Suppressor macrophage treated with lipopolysaccharide for 1 hour (primary cell): ENCODE measurements around the gene SYCP2.

ENCODE experiments used
- DNase-seq, 3 donors: peaks; one replicate each; pipeline ENCODE4 v3.0.0-alpha.2; 2020 to 2022

The SYCP2 gene

DNA sequence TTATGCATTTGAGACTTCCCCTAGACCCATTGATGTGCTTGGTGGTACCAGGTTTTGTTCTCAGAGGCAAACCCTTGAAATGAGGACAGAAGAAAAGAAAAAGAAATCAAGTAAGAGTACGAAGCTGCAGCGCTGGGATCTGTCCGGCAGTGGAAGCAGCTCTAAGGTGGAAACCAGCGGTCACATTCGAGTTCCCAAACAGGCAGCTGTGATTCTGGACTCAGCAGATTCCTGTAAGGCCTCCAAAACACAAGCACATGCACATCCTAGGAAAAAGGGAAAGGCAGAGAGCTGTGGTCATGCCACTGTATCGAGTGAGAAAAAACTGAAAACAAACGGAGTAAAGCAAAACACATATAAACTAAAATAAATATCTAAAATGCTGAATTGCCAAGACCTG lies 11.3 kb upstream of the SYCP2 start:
- DNase-seq = no peak

DNA sequence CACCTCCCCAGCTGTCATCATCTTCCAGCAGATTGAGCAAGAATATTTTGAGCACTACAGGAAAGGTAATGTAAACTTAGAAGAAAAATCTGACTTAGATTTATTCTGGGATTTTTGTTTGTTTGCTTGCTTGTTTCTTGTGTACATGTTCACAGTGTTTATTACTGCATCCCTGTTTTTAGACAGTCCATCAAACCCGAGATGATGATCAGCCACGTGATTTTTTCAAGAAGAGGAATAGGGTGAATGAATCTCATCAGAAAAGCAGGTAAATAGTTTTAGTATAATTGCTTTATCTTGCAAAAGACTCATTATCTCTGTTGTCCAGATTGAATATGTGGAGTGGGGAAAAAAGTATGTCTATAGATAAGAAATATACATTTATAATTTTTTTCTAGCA lies 8.8 kb upstream of the SYCP2 start:
- DNase-seq = peak in 1 of 3 donors; percentile 37

DNA sequence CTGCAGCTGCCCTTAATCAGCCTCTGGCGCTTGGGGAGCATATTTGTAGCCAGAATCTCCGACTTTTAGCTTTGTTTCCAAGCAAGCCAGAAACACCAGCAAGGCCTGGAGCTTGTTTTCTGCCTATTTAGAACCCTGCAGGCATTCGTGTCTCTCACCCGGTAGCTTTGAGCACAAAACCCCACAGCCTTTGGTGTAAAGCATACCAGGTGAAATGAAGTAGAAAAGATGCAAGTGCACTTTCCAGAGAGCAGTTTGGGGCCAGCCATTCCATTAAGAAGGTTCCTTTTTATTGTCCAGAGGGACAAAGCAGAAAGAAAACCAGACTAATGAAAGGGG lies 7.5 kb upstream of the SYCP2 start:
- DNase-seq = no peak

DNA sequence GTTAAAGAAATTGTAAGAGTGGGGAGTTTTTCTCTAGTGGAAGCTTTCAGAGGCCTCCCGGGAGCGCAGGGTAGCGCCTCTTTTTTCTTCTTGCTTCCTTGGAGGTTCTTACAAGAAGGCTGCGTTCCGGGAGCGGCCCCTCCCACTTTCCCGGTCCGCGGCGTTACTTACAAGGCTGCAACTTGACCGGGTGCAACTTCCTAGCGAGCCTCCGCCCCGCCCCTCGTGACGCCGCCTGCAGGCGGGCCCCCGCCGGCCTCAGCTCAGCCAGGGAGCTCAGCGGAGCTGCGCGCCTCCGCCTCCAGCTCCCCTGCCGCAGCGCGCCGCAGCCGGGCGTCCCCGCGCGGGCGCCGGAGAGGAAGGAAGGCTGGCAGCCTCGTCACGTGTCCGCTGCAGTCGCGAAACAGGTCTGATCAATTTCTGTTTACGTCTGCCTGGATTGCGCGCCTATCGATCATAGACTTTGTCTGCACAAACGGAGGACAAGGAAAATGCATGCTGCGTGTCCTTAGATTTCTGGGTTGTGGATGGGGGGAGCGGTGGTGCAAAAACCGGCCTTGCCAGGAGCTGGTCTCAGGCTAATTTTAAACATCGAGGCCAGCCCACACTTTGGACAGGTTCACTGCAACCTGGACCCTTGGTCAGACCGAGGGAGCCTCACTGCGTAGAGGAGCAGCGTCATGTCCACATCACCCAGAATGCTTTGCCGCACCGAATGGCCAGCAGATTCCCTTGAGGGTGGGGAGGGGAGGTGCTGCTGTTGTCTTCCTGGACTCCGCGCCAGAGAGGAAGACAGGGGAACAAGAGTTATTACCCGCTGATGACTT lies 6.9 kb upstream of the SYCP2 start, which contains the start of the genes FAM217B and PPP1R3D:
FAM217B (plus strand) TSS at position 261 of the 827 bp plus-strand sequence. CDS start 3,555 bp downstream, outside the sequence.
PPP1R3D (minus strand) TSS at position 177 of the 827 bp plus-strand sequence. CDS start 374 bp downstream, outside the sequence.
- DNase-seq = peak; percentile 97 to 99 (median 98)

DNA sequence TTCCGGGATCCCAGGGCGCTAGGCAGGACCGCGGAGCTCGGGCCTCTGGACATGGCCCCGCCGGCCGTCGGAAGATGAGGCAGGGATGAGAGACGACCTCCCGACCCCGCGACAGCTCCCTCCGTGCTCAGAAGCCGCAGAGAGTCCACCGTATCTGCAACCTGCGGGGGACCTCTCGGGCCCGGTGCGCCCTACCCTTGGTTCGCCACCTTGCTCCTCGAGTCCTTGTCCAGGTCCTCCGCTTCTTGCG lies 6.4 kb upstream of the SYCP2 start:
- peak in 2 of 3 donors; percentile 43 to 69 for DNase-seq

DNA sequence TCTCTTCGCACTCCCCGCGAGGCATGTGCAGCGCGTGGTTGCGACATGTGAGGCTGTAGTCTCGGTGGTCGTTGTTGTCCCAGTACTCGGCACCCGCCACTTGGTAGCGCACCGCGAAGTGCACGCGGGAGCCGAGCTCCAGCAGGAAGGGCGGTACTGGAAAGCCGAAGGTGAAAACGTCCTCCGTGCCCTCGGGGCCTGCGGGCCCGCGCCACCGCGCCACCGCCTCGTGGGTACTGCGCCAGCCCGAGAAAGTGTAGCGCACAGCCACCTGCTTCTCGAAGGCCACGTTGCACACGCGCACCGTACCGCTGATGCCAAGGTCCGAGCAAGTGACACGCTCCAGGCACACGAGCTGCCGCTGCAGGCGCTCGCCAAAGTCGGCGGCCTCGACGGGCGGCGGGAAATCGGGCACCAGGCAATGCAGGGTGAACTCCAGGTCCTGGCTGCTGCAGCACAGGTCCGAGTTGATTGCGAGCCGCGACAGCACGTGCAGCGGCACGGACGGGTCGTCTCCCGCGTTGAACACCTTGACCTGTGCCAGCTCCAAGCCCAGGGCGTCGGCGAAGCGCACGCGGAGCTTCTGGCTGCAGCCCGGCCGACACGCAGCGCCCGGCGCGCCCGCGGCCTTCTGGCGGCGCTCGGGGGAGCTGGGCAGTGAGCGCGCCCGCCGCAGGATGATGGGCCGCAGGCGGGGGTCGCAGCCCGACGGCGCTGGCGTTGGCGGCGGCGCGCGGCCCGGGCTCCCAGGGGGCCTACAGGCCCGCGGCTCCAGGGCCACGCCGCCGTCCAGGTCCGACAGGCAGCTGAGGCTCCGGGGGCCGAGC lies 5.8 kb upstream of the SYCP2 start:
- DNase-seq = no peak

DNA sequence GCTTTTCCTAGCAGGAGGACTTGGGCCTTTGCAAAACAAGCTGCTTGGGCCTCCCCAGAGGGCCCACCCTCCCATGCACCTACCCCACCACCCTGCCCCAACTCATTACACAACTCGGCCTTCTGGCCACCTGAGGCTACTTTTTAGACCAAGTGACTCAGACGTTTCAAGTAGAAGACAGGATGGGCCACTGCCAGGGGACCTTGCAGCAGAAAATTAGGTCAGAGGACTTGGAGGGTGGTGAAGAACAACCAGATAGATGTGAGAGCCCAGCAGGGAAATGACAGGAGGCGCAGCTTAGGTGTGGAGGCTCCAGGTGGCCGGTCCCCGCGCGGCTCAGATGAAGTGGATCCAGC lies 5.2 kb upstream of the SYCP2 start:
- no peak for DNase-seq

DNA sequence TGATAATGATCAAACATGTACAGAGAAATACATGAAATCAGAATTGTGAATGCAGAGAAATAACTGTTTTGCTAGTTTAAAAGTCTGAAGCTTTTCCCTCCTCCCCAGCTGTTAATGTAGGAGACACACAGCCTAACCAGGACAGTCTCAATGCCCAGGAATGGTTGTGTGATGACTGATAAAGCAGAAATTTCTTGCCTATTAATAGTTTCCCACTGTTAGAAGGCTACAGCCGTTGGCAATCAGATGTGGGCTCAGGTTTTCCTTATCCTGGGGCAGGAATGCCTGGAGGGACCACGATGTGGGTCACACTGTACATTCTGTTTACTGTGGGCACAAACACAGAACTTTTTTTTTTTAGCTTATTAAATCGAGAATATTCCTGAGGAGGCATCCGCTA lies 4.8 kb upstream of the SYCP2 start:
- DNase-seq = no peak

DNA sequence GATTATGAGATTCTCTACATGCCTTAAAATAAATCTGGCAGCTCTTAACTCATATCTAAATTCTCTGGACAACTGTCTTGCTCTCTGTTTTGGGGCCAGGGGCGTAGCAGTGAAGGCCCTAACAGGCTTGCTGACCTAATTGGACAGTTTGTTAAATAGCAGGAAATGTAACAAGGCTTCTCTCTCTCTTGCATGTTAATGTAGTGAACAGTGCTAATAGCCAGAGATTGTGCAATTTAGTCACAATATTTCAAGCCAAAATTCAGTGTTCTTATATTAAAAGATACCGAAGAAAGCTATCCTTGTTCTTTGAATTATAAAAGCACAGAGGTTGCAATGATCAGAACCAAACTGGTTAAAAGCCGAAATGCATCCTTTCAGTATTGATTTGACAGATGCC lies 3.7 kb upstream of the SYCP2 start:
- DNase-seq = no peak

DNA sequence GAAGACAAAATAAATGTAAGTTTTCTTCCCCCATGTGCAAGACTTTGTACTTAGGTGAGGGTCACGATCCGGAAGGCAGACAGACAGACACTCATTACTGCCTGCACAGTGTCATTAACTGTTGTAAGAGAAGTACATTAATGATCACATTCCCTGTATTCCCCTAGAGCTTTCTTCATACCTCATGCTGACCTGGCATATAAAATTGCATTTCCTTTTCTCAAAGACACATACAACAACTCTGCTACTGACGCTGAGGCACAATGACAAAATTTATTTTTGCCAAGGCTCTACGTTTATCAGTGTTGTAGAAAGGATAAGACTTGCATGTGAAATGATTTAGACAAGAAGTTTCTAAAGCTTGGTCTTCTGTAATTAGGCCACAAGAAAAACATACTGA lies 3.0 kb upstream of the SYCP2 start:
- DNase-seq = peak in 1 of 3 donors; percentile 28

DNA sequence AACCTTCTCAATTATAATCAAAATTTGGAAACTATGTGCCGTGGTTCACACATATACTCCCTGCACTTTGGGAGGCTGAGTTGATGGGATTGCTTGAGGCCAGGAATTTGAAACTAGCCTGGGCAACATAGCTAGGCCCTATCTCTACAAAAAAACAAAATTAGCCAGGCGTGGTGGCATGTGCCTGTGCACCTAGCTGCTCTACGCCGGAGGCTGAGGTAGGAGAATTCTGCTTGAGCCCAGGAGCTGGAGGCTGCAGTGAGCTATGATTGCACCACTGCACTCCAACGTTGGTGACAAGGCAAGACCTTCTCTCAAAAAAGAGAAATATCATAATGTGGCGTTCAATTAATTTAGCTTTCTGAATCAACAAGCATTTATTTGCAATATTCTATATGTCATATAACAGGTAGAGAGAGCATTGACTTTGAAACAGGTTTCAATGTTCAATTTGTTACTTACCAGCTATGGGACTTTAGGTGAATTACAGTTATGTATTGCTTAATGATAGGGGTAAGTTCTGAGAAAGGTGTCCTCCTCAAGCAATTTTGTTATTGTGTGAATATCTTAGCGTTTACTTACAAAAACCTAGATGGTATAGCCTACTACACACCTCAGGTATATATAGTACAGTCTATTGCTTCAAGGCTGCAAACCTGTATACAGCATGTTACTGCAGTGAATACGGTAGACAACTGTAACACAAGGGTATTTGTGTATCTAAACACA lies 2.2 kb upstream of the SYCP2 start:
- no peak for DNase-seq

DNA sequence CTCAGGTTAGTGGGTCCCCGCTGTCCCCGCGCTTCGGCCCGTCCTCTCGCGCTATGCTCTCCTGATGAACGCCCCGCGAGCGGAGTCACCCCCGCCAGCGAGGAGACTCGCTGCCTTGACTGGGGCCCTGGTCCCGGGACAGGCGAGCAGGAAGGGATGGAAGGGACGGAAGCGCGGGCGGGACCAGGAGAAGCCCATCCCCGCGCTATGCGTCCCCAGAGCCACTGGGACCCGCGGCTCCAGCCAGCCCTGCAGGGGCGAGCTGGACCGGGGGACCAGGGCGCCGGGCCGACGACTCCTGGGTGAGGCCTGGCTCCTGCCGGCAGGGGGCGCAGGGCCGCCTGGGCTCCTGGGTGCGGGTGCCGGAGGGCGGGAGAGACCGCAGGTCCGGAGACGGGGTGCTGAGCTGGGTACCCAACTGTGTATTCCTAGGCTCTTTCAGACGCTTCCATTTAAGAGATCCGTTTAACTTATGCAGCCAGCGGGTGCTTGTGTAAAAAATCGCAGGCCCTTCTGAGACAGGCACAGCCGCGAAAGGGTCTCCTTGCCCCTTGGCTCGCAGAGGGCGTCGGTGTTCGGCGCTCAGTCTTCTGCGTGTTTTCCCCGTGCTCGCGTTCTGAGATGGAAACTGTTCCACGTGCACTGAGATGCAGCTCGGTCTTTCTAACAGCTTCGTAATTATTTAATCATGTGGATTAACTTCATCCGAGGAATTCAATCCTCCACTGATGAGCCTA lies 580 bp upstream of the SYCP2 start:
- peak; percentile 74 to 95 (median 88) for DNase-seq

DNA sequence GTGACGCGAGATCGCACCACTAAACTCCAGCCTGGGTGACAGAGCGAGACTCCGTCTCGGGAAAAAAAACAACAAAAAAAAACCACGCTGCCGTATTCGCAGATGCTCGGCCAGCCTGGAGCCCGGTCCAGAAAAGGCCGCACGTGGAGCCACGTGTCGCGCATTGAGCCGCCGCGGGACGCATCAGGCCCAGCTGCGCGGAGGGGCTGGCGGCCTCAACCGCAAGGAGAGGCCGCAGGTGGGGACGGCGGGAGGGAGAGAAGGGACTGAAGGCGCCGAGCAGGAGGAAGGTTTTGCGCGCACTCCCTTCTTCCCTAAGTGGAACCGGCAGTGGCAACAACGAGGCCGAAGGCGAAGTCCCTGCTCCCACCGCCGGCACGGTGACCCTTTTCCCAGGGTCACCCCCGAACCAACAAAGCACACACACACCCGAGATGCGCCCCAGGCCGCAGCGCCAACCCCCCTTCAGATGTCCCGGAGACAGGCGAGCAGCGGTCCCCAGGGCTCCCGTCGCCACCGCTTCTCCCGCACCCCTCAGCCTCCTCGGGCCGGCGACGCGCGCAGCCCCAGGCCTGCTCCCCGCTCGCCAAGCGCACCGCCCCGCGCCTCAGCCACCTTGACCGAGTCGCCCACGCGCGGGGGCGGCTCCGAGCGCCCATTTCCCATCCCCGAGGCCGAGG lies 681 bp downstream of the SYCP2 start:
- DNase-seq = no peak

DNA sequence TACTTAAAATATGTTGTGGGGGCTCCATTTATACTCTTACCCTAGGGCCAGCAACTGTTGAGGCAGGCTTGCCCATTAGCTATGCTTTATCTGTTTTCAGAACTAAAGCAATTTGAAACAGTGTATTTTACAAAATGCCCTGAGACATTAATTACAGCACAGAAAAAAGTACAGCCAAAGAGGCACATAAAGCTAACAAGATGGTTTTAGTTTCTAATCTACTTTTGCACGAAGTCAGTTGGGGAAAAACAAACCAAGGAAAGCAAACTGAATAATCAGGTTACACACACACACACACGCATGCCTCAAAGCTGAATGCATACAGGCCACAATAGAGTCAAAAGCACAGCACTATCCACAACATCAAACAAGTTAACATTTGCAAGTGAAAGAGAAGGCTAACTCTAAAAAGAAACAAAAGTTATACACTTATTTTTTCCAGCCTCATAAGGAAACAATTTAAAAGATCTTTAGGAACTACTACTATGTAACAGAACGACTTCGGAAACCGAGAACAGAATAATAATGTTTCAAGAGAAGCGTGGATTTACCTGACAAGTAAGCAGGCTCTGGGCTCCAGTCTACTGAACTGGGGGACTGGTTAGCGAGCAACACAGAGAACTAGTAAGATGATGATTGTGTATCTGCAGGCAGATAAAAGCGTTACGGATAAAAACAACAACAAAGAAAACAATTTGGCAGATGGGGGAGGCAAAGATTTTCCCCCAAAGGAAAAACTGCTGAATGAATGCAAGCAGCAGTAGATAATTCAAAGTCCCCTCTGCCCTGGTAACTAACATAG lies 1.7 kb downstream of the SYCP2 start:
- DNase-seq = no peak

DNA sequence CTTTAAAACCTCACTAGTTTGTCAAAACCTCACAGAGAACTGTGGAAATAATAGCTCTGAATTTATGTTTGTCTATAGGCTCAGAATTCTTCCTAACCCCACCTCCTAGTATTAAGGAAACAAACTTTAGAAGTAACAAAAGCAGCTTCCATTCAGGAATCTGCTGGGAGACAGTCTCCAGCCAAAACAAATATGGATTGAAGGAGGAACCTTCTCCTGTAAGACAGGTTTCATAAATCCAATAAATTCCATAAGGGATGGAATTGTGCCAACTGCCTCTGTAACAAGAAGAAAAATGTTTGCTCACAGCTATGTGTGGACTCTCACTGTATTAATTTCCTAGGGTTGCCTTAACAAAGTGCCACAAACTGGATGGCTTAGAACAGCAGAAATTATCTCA lies 7.5 kb downstream of the SYCP2 start:
- no peak for DNase-seq

DNA sequence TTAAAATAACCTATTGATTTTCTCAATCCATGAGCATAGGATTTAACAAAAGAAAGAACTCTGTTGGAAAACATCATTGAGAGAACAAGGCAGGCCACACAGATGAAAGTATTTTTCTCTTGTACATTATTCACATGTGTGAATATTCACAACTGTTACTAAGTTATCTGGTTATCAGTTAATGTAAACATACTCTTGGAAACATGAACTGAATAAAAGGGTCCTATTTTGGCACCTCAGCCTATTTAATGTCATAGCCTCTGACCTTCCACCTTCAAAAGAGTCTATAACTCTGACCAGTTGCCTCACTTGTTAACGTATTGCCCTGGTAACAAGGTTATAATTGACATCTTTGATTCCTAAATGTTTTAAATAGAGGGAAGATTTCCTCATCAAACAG lies 8.1 kb downstream of the SYCP2 start:
- no peak for DNase-seq

DNA sequence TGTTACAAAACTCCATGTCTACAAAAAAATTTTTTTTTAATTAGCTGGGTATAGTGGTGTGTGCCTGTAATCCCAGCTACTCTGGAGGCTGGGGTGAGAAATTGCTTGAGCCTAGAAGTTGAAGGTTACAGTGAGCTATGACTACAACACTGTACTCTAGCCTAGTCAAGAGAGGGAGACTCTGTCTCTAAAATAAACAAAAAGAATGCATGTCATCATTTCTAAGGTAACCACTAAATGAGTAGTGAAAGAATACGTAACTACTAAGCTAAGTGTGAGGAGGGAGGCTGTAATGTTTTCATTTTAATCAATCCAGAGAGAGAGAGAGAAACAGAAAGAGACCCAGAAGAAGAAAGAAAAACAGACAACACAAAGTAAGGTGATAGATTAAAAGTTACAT lies 9.9 kb downstream of the SYCP2 start:
- no peak for DNase-seq

DNA sequence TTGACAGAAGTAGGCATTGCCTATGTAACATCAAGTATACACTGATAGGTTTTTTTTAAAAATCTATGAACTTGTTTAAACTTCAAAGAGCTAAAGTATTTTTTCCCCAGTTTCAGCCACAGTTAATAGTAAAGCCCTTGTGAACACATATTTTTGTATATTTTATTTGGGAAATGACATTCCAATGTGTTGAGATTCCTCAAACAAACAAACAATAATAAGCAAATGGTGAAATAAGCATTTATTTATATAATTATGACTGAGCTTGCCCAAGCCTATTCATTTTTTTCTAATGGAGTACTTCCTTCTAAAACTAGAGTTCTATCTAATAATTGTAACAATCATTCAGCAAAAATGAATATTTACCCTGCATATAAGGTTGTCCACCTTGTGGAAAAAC lies 12.5 kb downstream of the SYCP2 start:
- no peak for DNase-seq

DNA sequence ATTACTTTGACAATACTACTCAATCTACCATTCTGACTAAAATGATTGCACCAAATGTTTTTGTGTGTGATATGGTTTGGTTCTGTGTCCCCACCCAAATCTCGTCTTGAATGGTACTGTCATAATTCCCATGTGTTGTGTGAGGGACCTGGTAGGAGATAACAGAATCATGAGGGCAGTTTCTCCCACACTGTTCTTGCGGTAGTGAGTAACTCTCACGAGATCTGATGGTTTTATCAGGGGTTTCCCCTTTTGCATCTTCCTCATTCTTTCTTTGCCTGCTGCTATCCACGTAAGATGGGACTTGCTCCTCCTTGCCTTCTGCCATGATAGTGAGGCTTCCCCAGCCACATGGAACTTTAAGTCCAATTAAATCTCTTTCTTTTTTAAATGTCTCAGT lies 20.8 kb downstream of the SYCP2 start:
- DNase-seq = peak; percentile 63 to 75 (median 72)

DNA sequence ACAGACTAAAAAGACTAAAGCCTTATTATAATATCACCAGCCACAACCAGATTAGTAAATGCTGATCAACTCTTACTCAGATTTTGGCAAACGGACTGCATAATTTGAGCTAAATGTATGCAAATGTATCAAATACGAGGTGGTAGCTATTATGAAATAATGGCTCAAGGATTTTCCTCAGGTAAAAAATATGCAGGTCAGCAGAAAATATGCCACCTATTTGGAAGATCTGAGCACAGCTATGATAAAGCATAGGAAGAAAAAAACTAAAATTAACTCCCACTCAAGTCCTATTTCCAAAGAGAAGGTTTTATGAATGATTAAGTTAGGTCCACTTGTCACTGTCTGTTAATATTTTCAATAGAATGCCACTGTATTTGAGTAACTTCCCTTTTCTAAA lies 22.4 kb downstream of the SYCP2 start:
- DNase-seq = no peak

DNA sequence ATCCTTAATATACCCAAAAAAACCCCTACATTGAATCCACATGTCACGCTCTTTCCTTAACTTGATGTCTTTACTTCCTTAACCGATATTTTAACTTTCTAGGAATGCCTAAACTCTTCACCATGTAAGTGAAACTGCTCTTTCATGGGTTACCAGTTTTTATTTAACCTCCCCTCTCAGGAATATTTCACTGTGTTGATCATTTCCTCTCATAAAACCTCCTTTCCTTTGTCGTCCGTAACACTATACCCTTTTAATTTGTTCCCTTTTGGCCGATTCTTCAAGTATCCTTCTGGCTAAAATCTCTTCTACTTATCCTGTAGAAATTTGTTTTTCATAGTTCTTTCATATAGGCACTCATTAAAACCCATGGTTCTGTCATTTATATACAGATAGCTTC lies 24.6 kb downstream of the SYCP2 start:
- no peak for DNase-seq

DNA sequence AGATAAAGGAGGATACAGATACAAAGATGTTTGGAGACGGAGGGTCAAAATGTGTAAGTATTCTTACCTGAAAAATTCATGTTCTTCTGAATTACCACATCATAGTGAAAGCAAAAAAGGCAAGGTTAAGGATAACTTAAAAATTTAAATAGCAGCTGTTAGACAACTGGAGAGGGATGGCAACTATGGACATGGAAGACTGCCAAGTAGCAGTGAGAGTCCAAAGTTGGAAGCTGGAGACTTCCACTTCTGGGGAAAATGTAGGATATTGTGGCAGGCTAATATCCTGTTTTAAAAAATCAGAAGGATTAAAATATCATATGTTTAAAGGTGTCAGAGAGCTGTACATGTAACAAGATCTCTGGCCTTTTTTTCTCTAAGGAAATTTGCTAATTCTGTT lies 29.8 kb downstream of the SYCP2 start:
- DNase-seq = no peak
